Adrenal gland (tissue), 12 donors: ENCODE measurements around the gene HSFX2. TPM values are rescaled to one million over a fixed set of nuclear protein-coding genes. Genes with fewer than 3 reads are reported as not detected.
"Not testable (repeated sequence)": the region's sequence is repeated elsewhere in the genome, so short reads cannot be mapped to it uniquely, and the experiment has no call there.

Experiments used
- DNase-seq, 7 donors: peaks; one replicate each; pipeline ENCODE4 v3.0.0-alpha.2; 2019 to 2020
- H3K27ac ChIP-seq, 5 donors: fragments of 200-600 bp; sonication (generic) in 4 of 5; 1 replicate in 3 of 5; 2 replicates in 2 of 5; pipeline versions ENCODE4 v1.5.1 to v1.8.0; 2016 to 2020; ENCODE audit warnings: mild to moderate bottlenecking in 1 of 5
- H3K27me3 ChIP-seq: fragments of 200-600 bp; 2 replicates; pipeline ENCODE4 v1.8.0; 2021
- H3K36me3 ChIP-seq, 2 donors: fragments of 200-600 bp; replicated peaks in 1 of 2; 1 replicate in 1 of 2; 2 replicates in 1 of 2; pipeline versions ENCODE4 v1.5.1 to v1.8.0; 2018 to 2022
- H3K4me1 ChIP-seq, 2 donors: fragments of 200-600 bp; replicated peaks in 1 of 2; 1 replicate in 1 of 2; 2 replicates in 1 of 2; pipeline versions ENCODE4 v1.5.1 to v1.8.0; 2018 to 2021
- H3K4me3 ChIP-seq, 4 donors: fragments of 200-600 bp; sonication (generic) in 3 of 4; one replicate each; pipeline ENCODE4 v1.5.1; 2016 to 2018
- H3K9me3 ChIP-seq, 3 donors: fragments of 200-600 bp; sonication (generic) in 1 of 3; replicated peaks in 1 of 3; 1 replicate in 2 of 3; 2 replicates in 1 of 3; pipeline versions ENCODE4 v1.5.1 to v1.8.0; 2016 to 2021
- CTCF ChIP-seq, 6 experiments: fragments of 450-650 bp in 4 of 6; fragments of 200-600 bp in 2 of 6; sonication (generic) in 1 of 6; IDR thresholded peaks; 1 replicate in 5 of 6; 2 replicates in 1 of 6; pipeline versions ENCODE4 v1.5.1 to v1.8.0; 2016 to 2021; ENCODE audit warnings: antibody characterized with exemption in 6 of 6, mild to moderate bottlenecking in 2 of 6, moderate library complexity in 1 of 6
- POLR2A ChIP-seq, 2 donors: fragments of 450-650 bp; IDR thresholded peaks; one replicate each; pipeline ENCODE4 v1.6.1; 2017; ENCODE audit warnings: antibody characterized with exemption in 2 of 2, mild to moderate bottlenecking in 2 of 2, moderate library complexity in 1 of 2
- WGBS, 4 donors: extraction: QIAGEN DNeasy Blood & Tissue Kit in 2 of 4; methylation state at CpG; one replicate each; pipeline versions ENCODE4 v1.1.5 to v1.1.7; 2013 to 2017; 5-methylcytosine and 5-hydroxymethylcytosine counted together
- intact Hi-C, 2 donors: fragments of 100-400 bp; cut with DNase I; formaldehyde crosslinking; loops; one replicate each; pipeline versions ENCODE4 v1.14.1 to v1.15.0; 2022 to 2023
- polyA plus RNA-seq, 3 donors: library from polyadenylated mRNA; stranded (reverse); fragments of 200-250 nt in 2 of 3; fragments of 350-450 nt in 1 of 3; fragmentation: Illumina TruSeq in 1 of 3; extraction: RNeasy Lipid Tissue Mini Kit (QIAGEN cat#74804) in 1 of 3; gene quantifications; one replicate each; pipeline ENCODE4 v1.2.3, GENCODE V29; 2013 to 2014
- total RNA-seq, 9 donors: library from RNA; depleted of rRNA in 4 of 9; stranded (reverse); fragments of >200 nt in 4 of 9; fragments of 120-200 nt in 1 of 9; fragmentation: NEBNext Ultra II Directional in 1 of 9; extraction: Animal tissue kit (Norgen Biotek cat#: 25700) in 1 of 9; gene quantifications; one replicate each; pipeline versions ENCODE4 v1.1.0 to v1.2.4, GENCODE V29; 2013 to 2023
- donor health status: healthy with polysubstance abuse.
- donor health status: Bipolar disorder and iron deficiency.
- donor health status: DM: yes; HTN: yes; CAD: no.
- donor health status: DM: no; HTN: no; CAD: no.
- donor health status: DM: no; HTN: no; CAD: no.
- donor health status: DM: yes; HTN: yes; CAD: no.

The HSFX2 gene
- total and polyA plus RNA-seq, 12 donors, result 0.18 to 2.5 (median 1.2) TPM; not detected in 8

DNA sequence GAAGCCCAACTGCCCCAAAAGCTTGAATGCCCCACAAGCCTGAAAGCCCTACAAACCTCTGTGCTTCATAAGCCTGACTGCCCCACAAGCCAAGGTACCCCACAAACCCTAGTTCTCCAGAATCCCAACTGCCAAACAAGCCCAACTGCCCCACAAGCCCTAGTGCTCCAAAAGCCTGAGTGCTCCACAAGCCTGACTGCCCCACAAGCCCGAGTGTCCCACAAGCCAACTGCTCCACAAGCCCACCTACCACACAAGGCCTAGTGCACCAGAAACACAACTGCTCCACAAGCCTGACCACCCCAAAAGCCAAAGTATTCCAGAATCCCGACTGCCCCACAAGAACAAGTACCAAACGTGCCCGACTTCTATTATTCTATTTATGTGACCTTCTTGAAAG is 31.8 kb downstream of the HSFX2 start:
- no peak overlapping the region for H3K27ac ChIP-seq
- TF ChIP-seq POLR2A (IDR thresholded peaks at IDR 0.05) (no peak), CTCF (IDR thresholded peaks at IDR 0.05) (no peak)
- H3K4me3 ChIP-seq, result no peak overlapping the region
- intact Hi-C loops, result no loop called here
- DNase-seq, result no peak
- no peaks in the 10 kb centered on the region for H3K9me3 ChIP-seq
- H3K4me1 ChIP-seq, result no peaks in the 10 kb centered on the region
- WGBS, 4 donors, result 72 to 89% (median 81%) methylated on average over 4 of the region's 4 CpGs
- no peaks in the 10 kb centered on the region for H3K36me3 ChIP-seq
- H3K27me3 ChIP-seq, result no peaks in the 10 kb centered on the region

DNA sequence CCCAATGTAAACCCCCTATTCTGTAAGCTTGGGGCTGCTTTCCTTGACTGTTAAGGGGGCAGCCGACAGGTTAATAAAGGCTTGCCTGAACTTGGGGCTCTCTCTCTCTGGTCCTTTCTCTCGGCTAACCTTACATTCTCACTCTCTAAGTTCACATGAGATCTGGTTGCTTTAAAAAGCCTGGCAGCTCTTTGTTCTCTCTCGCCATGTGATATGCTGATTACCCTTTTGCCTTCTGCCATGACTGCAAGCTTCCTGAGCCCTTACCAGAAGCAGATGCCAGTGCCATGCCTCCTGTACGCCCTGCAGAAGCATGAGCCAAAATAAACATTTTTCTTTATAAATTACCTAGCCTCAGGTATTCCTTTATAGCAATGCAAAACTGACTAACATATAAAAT is 39.9 kb downstream of the HSFX2 start:
- DNase-seq, H3K27ac ChIP-seq, H3K4me3 ChIP-seq, H3K4me1 ChIP-seq, intact Hi-C loops, H3K9me3 ChIP-seq, H3K36me3 ChIP-seq, H3K27me3 ChIP-seq: not testable (repeated sequence)
- no CpG with 5 or more reads among the region's 4 CpGs for WGBS, 4 donors

- H3K4me3 ChIP-seq, H3K27ac ChIP-seq, H3K4me1 ChIP-seq, intact Hi-C loops, DNase-seq, H3K27me3 ChIP-seq, H3K9me3 ChIP-seq, H3K36me3 ChIP-seq: not testable (repeated sequence)
- WGBS, 4 donors, result 92 to 100% (median 97%) methylated on average over 2 of the region's 6 CpGs
These were observed 43.2 kb downstream of the HSFX2 start for GRCh38 chrX:149551939-149552248.

DNA sequence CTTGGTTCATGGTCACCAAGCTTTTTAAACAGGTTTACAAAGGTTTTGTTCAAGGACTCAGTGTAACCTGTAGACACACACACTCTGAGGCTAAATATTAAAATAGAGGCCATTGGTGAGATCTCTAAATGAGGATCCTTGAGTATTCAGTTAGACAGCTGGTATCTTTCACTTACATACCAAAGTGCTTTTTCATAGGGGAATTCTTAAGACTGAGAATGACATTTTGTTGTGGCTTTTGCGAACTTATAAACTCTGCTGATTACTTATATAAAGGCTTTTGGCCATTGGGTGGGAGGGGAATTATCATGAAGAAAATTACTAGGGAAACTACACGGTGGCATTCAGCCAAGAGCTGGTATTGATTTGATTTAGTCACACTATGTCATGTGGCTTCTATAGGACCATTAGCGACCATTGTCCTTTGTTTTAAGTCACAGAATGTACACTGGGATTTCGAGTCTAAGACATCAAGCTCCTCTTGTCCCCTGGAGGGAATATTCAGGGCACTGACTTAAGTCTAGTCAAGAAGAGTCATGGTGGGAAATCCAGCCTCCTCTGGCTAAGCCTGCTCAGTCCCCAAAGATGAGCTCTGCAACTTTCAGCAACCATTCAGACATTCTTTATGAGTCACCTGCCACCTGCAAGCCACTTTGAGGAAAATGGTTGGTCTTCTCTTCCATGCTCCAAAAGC is 43.7 kb downstream of the HSFX2 start:
- H3K36me3 ChIP-seq, H3K4me1 ChIP-seq, H3K27me3 ChIP-seq, DNase-seq, H3K4me3 ChIP-seq, H3K27ac ChIP-seq, H3K9me3 ChIP-seq, intact Hi-C loops: not testable (repeated sequence)
- no CpG with 5 or more reads among the region's 4 CpGs for WGBS, 4 donors

GRCh38 chrX:149550454-149550853 is 44.7 kb downstream of the HSFX2 start:
- H3K27me3 ChIP-seq, DNase-seq, H3K9me3 ChIP-seq, intact Hi-C loops, H3K4me1 ChIP-seq, H3K27ac ChIP-seq, H3K36me3 ChIP-seq, H3K4me3 ChIP-seq: not testable (repeated sequence)
- WGBS, 4 donors, result 40 to 100% (median 72%) methylated on average over 1 of the region's 1 CpG

DNA sequence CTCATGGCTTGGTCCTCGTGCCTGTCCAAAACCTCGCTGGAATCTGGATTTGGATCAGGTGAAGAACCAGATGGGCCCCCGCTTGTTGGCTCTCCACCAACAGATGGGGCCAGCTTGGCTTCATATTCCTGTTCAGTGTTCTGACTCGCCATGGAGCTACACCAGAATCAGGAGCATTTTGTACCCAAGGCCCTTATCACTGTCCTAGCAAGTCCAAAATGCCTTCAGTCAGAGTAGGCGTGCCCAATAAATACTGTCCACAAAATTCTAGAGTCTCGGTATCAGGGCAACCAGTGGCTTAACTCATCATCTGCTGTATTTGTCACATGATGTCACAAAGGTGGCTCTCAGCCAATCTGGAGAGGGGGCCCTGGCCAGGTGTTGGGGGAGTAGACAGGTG is 45.4 kb downstream of the HSFX2 start, which contains the start of gene HSFX3:
TSS of gene HSFX3 (minus strand) at position 224 of the 400 bp plus-strand sequence. CDS start at position 152, 72 bp downstream.
- H3K4me3 ChIP-seq, DNase-seq, H3K27ac ChIP-seq, intact Hi-C loops, H3K4me1 ChIP-seq, H3K36me3 ChIP-seq, H3K9me3 ChIP-seq, H3K27me3 ChIP-seq: not testable (repeated sequence)
- 80 to 100% methylated on average over 1 of the region's 6 CpGs; no CpG with 5 or more reads in 2 of the 4 donors for WGBS, 4 donors

- H3K27me3 ChIP-seq, H3K4me3 ChIP-seq, H3K27ac ChIP-seq, H3K4me1 ChIP-seq, intact Hi-C loops, DNase-seq, H3K36me3 ChIP-seq, H3K9me3 ChIP-seq: not testable (repeated sequence)
- 40 to 80% methylated on average over 1 of the region's 3 CpGs; no CpG with 5 or more reads in 2 of the 4 donors for WGBS, 4 donors
These were observed 47.3 kb downstream of the HSFX2 start for GRCh38 chrX:149547782-149548181.

- DNase-seq, H3K27ac ChIP-seq, H3K9me3 ChIP-seq, H3K36me3 ChIP-seq, intact Hi-C loops, H3K27me3 ChIP-seq, H3K4me1 ChIP-seq, H3K4me3 ChIP-seq: not testable (repeated sequence)
- WGBS, 4 donors, result 68 to 100% (median 92%) methylated on average over 1 of the region's 1 CpG
These were observed 48.2 kb downstream of the HSFX2 start for GRCh38 chrX:149546962-149547361.

DNA sequence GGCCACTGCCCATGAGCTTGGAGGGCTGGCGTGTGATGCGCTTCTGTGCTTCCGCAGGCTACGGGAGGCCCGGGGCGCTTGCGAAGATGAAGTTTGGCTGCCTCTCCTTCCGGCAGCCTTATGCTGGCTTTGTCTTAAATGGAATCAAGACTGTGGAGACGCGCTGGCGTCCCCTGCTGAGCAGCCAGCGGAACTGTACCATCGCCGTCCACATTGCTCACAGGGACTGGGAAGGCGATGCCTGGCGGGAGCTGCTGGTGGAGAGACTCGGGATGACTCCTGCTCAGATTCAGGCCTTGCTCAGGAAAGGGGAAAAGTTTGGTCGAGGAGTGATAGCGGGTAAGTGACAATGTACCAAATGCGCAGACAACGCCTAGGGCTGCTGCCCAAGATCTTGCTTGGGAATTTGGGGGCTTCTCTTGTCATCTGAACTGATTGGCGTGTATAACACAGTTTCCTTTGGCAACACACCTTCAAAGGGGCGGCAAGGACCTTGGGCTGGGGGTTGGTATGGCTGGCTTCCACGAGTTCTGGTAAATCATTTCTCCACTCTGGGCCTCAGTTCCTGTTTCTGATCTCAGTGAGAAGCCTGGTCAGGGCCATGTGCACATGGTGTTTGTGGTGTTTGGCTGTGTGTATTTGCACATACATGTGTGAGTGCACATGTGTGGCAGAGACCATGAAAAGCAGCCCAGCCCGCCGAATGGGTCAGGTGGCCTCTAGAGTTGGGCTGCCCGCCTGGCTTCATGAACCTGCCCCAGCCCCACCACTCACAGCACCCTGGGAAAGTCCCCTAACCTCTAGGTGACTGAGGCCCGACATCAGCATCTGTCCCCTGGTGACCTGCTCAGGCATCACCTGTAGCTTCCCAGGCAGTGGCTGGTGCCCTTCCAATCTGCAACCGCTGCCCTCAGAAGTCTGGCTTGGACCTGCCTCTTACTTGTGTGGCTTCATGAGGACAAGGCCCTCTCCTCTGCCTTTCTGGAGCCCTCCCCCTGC is 49.3 kb downstream of the HSFX2 start:
- DNase-seq, result peak in 1 of 7 donors; percentile 5
- H3K36me3 ChIP-seq, H3K9me3 ChIP-seq, intact Hi-C loops, H3K27me3 ChIP-seq, H3K4me1 ChIP-seq, H3K4me3 ChIP-seq, H3K27ac ChIP-seq: not testable (repeated sequence)
- 71 to 77% methylated on average over 18 to 19 of the region's 29 CpGs; no CpG with 5 or more reads in 2 of the 4 donors for WGBS, 4 donors
